Spleen (tissue), 11 donors: ENCODE measurements around the gene SSH2. TPM values are rescaled to one million over a fixed set of nuclear protein-coding genes. Genes with fewer than 3 reads are reported as not detected.

Experiments used
- DNase-seq: peaks from one replicate; pipeline ENCODE4 v3.0.0-alpha.2; 2020
- H3K27ac ChIP-seq, 8 donors: fragments of 200-600 bp; sonication (generic) in 7 of 8; 1 replicate in 4 of 8; 2 replicates in 4 of 8; pipeline versions ENCODE4 v1.5.0 to v1.8.0; 2016 to 2021; ENCODE audit warnings: inconsistent platforms in 4 of 8, mild to moderate bottlenecking in 4 of 8, moderate library complexity in 1 of 8
- H3K27me3 ChIP-seq, 7 donors: fragments of 200-600 bp; sonication (generic) in 6 of 7; replicated peaks in 1 of 7; 1 replicate in 4 of 7; 2 replicates in 3 of 7; pipeline versions ENCODE4 v1.5.0 to v1.8.0; 2016 to 2021; ENCODE audit warnings: inconsistent platforms in 3 of 7, mild to moderate bottlenecking in 1 of 7
- H3K36me3 ChIP-seq, 6 donors: fragments of 200-600 bp; sonication (generic) in 5 of 6; 1 replicate in 4 of 6; 2 replicates in 2 of 6; pipeline versions ENCODE4 v1.5.0 to v1.8.0; 2016 to 2021; ENCODE audit warnings: inconsistent platforms in 2 of 6
- H3K4me1 ChIP-seq, 6 donors: fragments of 200-600 bp; sonication (generic) in 5 of 6; 1 replicate in 3 of 6; 2 replicates in 3 of 6; pipeline versions ENCODE4 v1.5.0 to v1.8.0; 2016 to 2021; ENCODE audit warnings: inconsistent platforms in 3 of 6
- H3K4me3 ChIP-seq, 8 donors: fragments of 200-600 bp; sonication (generic) in 7 of 8; 1 replicate in 4 of 8; 2 replicates in 4 of 8; pipeline versions ENCODE4 v1.5.0 to v1.8.0; 2016 to 2021; ENCODE audit warnings: inconsistent platforms in 4 of 8, mild to moderate bottlenecking in 4 of 8, moderate library complexity in 2 of 8
- H3K9me3 ChIP-seq, 8 donors: fragments of 200-600 bp; sonication (generic) in 7 of 8; 1 replicate in 4 of 8; 2 replicates in 4 of 8; pipeline versions ENCODE4 v1.5.0 to v1.8.0; 2016 to 2021; ENCODE audit warnings: inconsistent platforms in 4 of 8
- POLR2A ChIP-seq, 3 donors: fragments of 450-650 bp; IDR thresholded peaks; one replicate each; pipeline ENCODE4 v1.5.1; 2017; ENCODE audit warnings: antibody characterized with exemption in 3 of 3, mild to moderate bottlenecking in 1 of 3
- POLR2AphosphoS5 ChIP-seq, 3 donors: sonication (generic); formaldehyde crosslinking; IDR thresholded peaks; one replicate each; pipeline ENCODE4 v1.5.1; 2017; ENCODE audit warnings: antibody characterized with exemption in 3 of 3
- WGBS, 5 donors: extraction: QIAGEN DNeasy Blood & Tissue Kit in 3 of 5; methylation state at CpG; one replicate each; pipeline versions ENCODE4 v1.1.5 to v1.1.7; 2013 to 2018; 5-methylcytosine and 5-hydroxymethylcytosine counted together
- intact Hi-C: fragments of 100-400 bp; cut with DNase I; formaldehyde crosslinking; loops from one replicate; pipeline ENCODE4 v1.15.0; 2023; ENCODE audit warnings: low total_unique reads
- polyA plus RNA-seq, 3 donors: library from polyadenylated mRNA; stranded (reverse); fragments of 200-250 nt; gene quantifications; one replicate each; pipeline ENCODE4 v1.2.1, GENCODE V29; 2013
- total RNA-seq, 7 donors: library from RNA; depleted of rRNA in 3 of 7; stranded (reverse); fragments of >200 nt in 3 of 7; fragmentation: NEBNext Ultra II Directional in 4 of 7; extraction: Animal tissue kit (Norgen Biotek cat#: 25700) in 4 of 7; gene quantifications; one replicate each; pipeline versions ENCODE4 v1.1.0 to v1.2.1, GENCODE V29; 2016 to 2021
- TF ChIP-seq, protein P1 (sequence below), 11 experiments: fragments of 200-600 bp in 7 of 11; fragments of 450-650 bp in 4 of 11; sonication (generic) in 4 of 11; IDR thresholded peaks in 8 of 11; conservative IDR thresholded peaks in 3 of 11; 1 replicate in 7 of 11; 2 replicates in 4 of 11; pipeline versions ENCODE4 v1.4.0 to v1.8.0; 2016 to 2021; ENCODE audit warnings: antibody characterized with exemption in 11 of 11, inconsistent platforms in 4 of 11, mild to moderate bottlenecking in 1 of 11
- donor health status: healthy with polysubstance abuse.
- donor health status: DM: no; HTN: no; CAD: no; lungs with moderate emphysema.
- donor health status: DM: no; HTN: no; CAD: no.
- donor health status: Bipolar disorder and iron deficiency.
- donor health status: healthy.
- donor health status: DM: no; HTN: no; CAD: no.
- donor health status: DM: yes; HTN: yes; CAD: no.

SSH2 gene
- total and polyA plus RNA-seq, 10 donors, result 15.9 to 182 (median 113) TPM

DNA sequence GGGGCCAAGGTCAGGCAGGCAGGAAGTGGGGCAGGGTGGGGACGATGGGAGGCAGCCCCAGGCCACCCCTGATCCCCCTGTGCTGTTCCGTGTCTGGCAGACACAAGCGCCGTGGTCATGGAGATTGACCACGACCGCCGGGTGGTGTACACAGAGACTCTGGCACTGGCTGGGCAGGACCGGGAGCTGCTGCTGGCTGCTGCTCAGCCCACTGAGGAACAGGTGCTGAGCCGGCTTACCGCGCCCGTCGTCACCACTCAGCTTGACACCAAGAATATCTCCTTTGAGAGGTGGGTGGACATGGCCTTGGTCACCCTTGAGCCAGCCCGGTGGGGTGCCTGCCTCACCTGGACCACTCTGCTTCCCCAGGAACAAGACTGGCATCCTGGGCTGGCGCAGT, 321.0 kb downstream of the SSH2 start:
- Histone ChIP-seq H3K4me3 (no peak overlapping the region), H3K4me1 (peaks cover 6 to 16% (median 14%) of the 10 kb centered on the region in 6 donors), H3K9me3 (no peaks in the 10 kb centered on the region), H3K27ac (no peak overlapping the region), H3K27me3 (peaks cover 0 to 16% (median 0%) of the 10 kb centered on the region in 7 donors), H3K36me3 (no peaks in the 10 kb centered on the region)
- DNase-seq, result no peak
- no peak for TF ChIP-seq POLR2A (IDR thresholded peaks at IDR 0.05)
- no peak for TF ChIP-seq POLR2AphosphoS5 (IDR thresholded peaks at IDR 0.05)
- TF ChIP-seq, protein P1, sequence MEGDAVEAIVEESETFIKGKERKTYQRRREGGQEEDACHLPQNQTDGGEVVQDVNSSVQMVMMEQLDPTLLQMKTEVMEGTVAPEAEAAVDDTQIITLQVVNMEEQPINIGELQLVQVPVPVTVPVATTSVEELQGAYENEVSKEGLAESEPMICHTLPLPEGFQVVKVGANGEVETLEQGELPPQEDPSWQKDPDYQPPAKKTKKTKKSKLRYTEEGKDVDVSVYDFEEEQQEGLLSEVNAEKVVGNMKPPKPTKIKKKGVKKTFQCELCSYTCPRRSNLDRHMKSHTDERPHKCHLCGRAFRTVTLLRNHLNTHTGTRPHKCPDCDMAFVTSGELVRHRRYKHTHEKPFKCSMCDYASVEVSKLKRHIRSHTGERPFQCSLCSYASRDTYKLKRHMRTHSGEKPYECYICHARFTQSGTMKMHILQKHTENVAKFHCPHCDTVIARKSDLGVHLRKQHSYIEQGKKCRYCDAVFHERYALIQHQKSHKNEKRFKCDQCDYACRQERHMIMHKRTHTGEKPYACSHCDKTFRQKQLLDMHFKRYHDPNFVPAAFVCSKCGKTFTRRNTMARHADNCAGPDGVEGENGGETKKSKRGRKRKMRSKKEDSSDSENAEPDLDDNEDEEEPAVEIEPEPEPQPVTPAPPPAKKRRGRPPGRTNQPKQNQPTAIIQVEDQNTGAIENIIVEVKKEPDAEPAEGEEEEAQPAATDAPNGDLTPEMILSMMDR (IDR thresholded peaks at IDR 0.05 in 8 of 11, conservative IDR thresholded peaks at IDR 0.05 in 3 of 11), result no peak
- intact Hi-C loops, result no loop called here
- WGBS, 5 donors, result 80 to 93% (median 88%) methylated on average over 6 to 15 of the region's 15 CpGs

DNA sequence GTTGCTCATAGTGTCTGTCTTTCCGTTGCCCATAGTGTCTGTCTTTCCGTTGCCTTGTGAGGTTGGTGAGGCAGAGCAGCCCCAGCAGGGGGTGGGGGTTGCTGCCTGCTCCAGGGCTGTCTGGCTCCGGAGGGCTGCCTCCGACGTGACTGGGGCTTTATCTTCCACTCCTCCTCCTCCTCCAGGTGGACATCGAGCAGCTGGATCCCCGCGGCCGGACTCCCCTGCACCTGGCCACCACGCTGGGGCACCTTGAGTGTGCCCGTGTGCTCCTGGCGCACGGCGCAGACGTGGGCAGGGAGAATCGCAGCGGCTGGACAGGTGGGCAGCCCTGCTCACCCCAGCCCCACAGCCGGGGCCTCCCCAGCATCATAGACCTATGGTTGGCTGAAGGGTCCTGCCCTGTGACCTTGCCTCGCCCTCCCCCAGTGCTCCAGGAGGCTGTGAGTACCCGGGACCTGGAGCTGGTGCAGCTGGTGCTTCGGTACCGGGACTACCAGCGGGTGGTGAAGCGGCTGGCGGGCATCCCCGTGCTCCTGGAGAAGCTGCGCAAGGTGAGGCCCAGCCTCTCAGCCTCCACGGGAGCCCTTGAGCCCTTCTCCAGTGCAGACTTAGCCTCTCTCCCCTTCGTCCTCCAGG, 322.4 kb downstream of the SSH2 start:
- no peak for DNase-seq
- 84 to 95% (median 93%) methylated on average over 14 to 29 of the region's 29 CpGs for WGBS, 5 donors
- intact Hi-C loops, result no loop called here
- TF ChIP-seq POLR2AphosphoS5 (IDR thresholded peaks at IDR 0.05), result no peak
- TF ChIP-seq, protein P1 (IDR thresholded peaks at IDR 0.05 in 8 of 11, conservative IDR thresholded peaks at IDR 0.05 in 3 of 11), result no peak
- no peak for TF ChIP-seq POLR2A (IDR thresholded peaks at IDR 0.05)
- peaks cover 0 to 3% (median 0%) of the 10 kb centered on the region in 7 donors for H3K27me3 ChIP-seq
- H3K4me3 ChIP-seq, result no peak overlapping the region
- H3K9me3 ChIP-seq, result no peaks in the 10 kb centered on the region
- no peak overlapping the region for H3K27ac ChIP-seq
- H3K4me1 ChIP-seq, result peaks cover 0 to 3% (median 1%) of the 10 kb centered on the region in 6 donors
- no peaks in the 10 kb centered on the region for H3K36me3 ChIP-seq

DNA sequence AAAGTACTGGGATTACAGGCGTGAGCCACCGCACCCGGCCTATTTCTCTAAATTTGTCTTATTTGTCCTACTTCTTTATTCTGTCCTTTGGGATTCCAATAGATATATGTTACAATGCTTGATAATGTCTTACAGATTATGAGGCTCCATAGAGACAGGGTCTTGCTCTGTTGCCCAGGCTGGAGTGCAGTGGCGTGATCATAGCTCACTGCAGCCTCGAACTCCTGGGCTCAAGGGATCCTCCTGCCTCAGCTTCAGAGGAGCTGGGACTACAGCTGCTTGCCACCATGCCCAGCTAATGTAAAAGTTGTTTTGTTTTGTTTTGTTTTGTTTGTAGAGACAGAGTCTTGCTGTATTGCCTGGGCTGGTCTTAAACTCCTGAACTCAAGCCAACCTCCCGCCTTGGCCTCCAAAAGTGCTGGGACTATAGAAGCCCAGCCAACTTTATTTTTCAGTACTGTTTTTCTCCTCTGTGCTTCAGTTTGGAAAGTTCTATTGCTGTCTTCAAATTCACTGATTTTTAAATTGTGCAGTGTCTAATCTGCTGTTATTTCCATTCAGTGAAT, 326.8 kb downstream of the SSH2 start:
- H3K27me3 ChIP-seq, result no peaks in the 10 kb centered on the region
- H3K27ac ChIP-seq, result no peak overlapping the region
- no peaks in the 10 kb centered on the region for H3K36me3 ChIP-seq
- no peak for DNase-seq
- TF ChIP-seq, protein P1 (IDR thresholded peaks at IDR 0.05 in 8 of 11, conservative IDR thresholded peaks at IDR 0.05 in 3 of 11), result no peak
- TF ChIP-seq POLR2A (IDR thresholded peaks at IDR 0.05), result no peak
- TF ChIP-seq POLR2AphosphoS5 (IDR thresholded peaks at IDR 0.05), result no peak
- intact Hi-C loops, result no loop called here
- H3K4me1 ChIP-seq, result no peaks in the 10 kb centered on the region
- 95 to 99% (median 96%) methylated on average over 6 of the region's 6 CpGs for WGBS, 5 donors
- no peaks in the 10 kb centered on the region for H3K9me3 ChIP-seq
- no peak overlapping the region for H3K4me3 ChIP-seq

DNA sequence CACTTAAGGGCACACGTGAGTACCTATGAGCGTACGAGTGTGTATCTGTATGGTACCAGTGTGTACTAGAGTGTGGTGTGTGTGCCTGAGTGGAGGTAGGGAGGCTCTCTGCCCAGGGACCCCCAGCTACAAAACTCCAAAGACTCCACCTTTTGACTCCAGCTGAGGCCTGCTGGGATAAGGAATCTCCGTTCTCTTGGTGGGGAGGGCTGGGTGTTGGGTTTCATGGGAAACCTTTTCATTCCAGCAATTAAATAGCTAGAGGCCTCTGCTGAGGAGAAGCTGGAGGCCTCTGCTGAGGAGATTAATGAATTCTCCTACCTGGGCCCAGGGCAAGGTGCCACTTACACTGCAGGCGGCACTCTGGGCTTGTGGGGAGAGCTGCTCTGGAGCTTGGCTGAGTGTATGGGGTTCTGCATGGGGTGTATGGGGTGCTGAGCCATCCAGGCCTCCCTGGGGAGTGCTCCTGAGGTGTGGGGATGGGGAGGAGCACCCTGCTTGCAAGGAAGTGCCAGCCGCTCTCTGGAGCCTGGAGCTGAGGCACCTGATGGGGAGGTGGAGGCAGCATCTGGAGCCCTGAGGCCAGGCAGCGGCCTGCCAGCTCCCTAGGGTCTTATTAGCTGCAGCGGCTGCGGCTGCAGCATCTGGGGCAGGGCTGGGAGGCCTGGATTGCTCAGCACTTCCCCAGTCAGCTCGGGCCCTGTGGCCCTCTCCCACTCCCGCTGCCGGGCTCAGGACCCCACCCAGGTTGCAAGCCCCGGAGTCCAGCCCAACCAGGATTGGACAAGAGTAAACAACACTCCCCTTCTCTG, 332.5 kb downstream of the SSH2 start:
- Histone ChIP-seq H3K27me3 (peaks cover 0 to 22% (median 5%) of the 10 kb centered on the region in 7 donors), H3K27ac (no peak overlapping the region), H3K9me3 (no peaks in the 10 kb centered on the region), H3K4me3 (no peak overlapping the region), H3K4me1 (peaks cover 6 to 21% (median 15%) of the 10 kb centered on the region in 6 donors), H3K36me3 (no peaks in the 10 kb centered on the region)
- peak; percentile 65 for DNase-seq
- WGBS, 5 donors, result 78 to 85% (median 83%) methylated on average over 8 to 13 of the region's 13 CpGs
- intact Hi-C loops, result no loop called here
- no peak for TF ChIP-seq POLR2AphosphoS5 (IDR thresholded peaks at IDR 0.05)
- TF ChIP-seq, protein P1 (IDR thresholded peaks at IDR 0.05 in 8 of 11, conservative IDR thresholded peaks at IDR 0.05 in 3 of 11), result no peak
- no peak for TF ChIP-seq POLR2A (IDR thresholded peaks at IDR 0.05)
